GM06990 (cell line): Measurements from ENCODE around the gene ZNF3.

Experiments used
- DNase-seq: peaks from one replicate; pipeline ENCODE4 v3.0.0-alpha.2; 2011; ENCODE audit not compliant: insufficient read length; ENCODE audit errors: extremely low read depth
- H3K27me3 ChIP-seq: replicated peaks from 2 replicates; pipeline ENCODE4 v1.6.0; 2011; ENCODE audit warnings: low read length; ENCODE audit not compliant: control insufficient read depth, insufficient read depth
- H3K36me3 ChIP-seq: 2 replicates; pipeline ENCODE4 v1.5.1; 2011; ENCODE audit warnings: low read length; ENCODE audit not compliant: control insufficient read depth, insufficient read depth
- H3K4me3 ChIP-seq: replicated peaks from 2 replicates; pipeline ENCODE4 v1.5.1; 2011; ENCODE audit warnings: low read depth, mild to moderate bottlenecking, control low read depth, low read length
- CTCF ChIP-seq: IDR thresholded peaks from 2 replicates; pipeline ENCODE4 v1.5.1; 2011; ENCODE audit warnings: low read length, control low read depth, mild to moderate bottlenecking, inconsistent platforms; ENCODE audit not compliant: insufficient read depth, poor library complexity, severe bottlenecking

Gene ZNF3

GRCh38 chr7:100106633-100107032 is 25.1 kb upstream of the ZNF3 start:
- Histone ChIP-seq H3K27me3 (no peaks in the 10 kb centered on the region), H3K36me3 (peaks cover 21% of the 10 kb centered on the region), H3K4me3 (no peak overlapping the region)
- TF ChIP-seq CTCF = no peak
- no peak for DNase-seq

- TF ChIP-seq CTCF = no peak
- no peak for DNase-seq
- H3K36me3 ChIP-seq = peaks cover 14% of the 10 kb centered on the region
- no peaks in the 10 kb centered on the region for H3K27me3 ChIP-seq
- no peak overlapping the region for H3K4me3 ChIP-seq
Observed at GRCh38 chr7:100105534-100105933, 24.0 kb upstream of the ZNF3 start.

- Histone ChIP-seq H3K4me3 (no peak overlapping the region), H3K27me3 (no peaks in the 10 kb centered on the region), H3K36me3 (peaks cover 22% of the 10 kb centered on the region)
- DNase-seq = no peak
- no peak for TF ChIP-seq CTCF
Observed at GRCh38 chr7:100102950-100103840, 21.7 kb upstream of the ZNF3 start.

GRCh38 chr7:100101016-100101862 is 19.7 kb upstream of the ZNF3 start, which contains the start of the genes AP4M1 and MCM7:
Gene AP4M1, plus strand, starts transcription at chr7:100101643. Its CDS starts 72 bp downstream, at chr7:100101715.
Gene MCM7, minus strand, starts transcription at chr7:100101397. Its CDS starts 103 bp downstream, at chr7:100101294.
- no peak for TF ChIP-seq CTCF
- no peaks in the 10 kb centered on the region for H3K27me3 ChIP-seq
- peaks cover 31% of the 10 kb centered on the region for H3K36me3 ChIP-seq
- DNase-seq = peak; percentile 99
- peak within 1 kb of the TSS; percentile 83 for H3K4me3 ChIP-seq

GRCh38 chr7:100100420-100101015 is 19.0 kb upstream of the ZNF3 start:
- peak overlapping the region; percentile 83 for H3K4me3 ChIP-seq
- no peaks in the 10 kb centered on the region for H3K27me3 ChIP-seq
- H3K36me3 ChIP-seq = peaks cover 34% of the 10 kb centered on the region
- no peak for TF ChIP-seq CTCF
- peak; percentile 96 for DNase-seq
